ENCODE data around the gene SMARCC2.
A peak's percentile ranks its signal among the peaks of the same experiment; 100 is the strongest.
"Not testable (repeated sequence)": the region's sequence is repeated elsewhere in the genome, so short reads cannot be mapped to it uniquely, and the experiment has no call there.

Gene SMARCC2

GRCh38 chr12:56163533-56164344 lies 25.5 kb downstream of the SMARCC2 start:
- DNase-seq (ENCODE audit: low read depth in 2 of 2) = no peak

- DNase-seq (ENCODE audit: low read depth in 2 of 2) = no peak
Observed at GRCh38 chr12:56162468-56163290, 26.6 kb downstream of the SMARCC2 start.

DNA sequence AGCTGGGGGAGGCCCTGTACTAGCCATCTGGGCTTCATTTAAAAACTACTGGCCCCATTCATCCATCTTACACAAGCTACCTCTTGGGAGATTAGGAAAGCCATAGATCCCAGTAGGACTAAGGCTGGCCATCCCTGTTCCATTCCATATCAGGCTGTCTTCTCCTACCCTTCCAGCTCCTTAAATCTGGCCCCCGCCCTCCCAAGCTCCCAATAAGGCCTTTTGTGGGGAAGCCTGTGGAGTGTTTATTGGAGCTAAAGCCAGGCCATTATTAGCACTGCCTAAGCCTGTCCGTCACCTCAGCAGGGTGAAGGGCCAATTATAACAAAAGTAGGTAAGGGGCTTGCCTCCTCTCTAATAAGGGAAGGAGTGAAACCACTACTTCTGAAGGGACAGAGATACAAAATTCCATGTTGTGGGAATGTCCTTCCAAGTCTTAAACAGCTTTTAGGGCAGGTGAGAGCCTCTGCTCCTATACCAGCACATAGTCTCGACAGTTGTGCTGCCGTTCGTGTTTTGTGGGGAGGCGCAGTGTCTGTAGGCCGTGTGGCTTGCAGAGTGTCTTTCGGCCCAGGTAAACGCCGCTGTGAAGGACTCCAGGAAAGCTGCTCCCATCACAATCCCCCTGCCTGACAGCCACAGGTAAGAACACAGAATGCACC lies 27.5 kb downstream of the SMARCC2 start:
- DNase-seq (ENCODE audit: low read depth in 2 of 2) = no peak

DNA sequence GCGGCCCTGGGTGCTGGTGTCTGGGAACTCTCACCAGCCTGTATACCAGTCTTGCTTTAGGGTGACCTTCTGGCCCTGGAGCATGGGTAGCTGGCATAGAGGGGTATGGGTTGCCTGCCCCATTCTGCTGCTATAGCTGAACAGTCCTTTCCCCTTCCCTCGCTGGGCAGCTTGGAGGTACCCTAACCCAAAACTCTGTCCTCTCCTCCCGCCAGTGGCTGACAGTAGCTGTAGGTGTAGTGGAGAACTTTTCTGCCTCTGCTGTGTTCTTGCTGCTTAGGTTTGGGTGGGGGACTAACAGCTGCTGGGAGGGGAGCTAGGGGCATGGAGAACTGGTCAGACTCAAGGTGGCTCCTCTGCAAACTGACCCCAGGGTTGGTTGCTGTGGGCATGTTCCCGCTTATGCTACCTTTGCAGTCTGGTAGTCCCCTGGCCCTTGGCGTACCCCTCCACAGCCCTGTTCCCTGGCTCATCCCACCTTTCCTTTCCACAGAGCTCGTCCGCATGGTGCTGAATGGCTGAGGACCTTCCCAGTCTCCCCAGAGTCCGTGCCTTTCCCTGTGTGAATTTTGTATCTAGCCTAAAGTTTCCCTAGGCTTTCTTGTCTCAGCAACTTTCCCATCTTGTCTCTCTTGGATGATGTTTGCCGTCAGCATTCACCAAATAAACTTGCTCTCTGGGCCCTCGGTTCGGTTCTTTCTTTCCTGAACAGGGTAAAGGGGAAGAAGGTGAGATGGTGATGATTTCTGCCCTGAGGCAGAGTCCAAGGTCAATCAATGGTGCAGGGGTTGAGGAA lies 28.2 kb downstream of the SMARCC2 start:
- no peak for DNase-seq (ENCODE audit: low read depth in 2 of 2)

DNA sequence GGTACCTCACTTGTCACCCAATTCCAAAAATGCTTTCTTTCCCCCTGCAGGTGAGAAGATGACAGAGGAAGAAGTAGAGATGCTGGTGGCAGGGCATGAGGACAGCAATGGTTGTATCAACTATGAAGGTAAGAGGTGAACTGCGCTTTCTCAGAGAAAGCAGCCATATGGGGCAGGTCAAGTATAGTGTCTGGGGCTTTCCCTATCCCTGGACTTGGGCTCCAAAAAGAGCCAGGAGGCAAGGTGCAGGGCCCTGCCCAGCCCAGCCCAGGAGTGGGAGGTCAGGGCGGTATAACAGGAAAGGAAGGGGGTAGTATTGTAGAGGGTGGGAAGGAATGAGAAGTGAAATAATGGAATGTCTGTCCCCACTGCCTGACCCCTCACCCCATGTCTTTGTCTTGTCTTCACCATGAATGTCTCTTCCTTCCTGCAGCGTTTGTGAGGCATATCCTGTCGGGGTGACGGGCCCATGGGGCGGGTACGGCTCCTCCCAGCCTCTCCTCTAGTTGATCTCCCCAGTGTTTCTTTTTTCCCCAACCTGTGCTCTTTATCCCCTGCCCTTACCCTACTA lies 29.0 kb downstream of the SMARCC2 start:
- no peak for DNase-seq (ENCODE audit: low read depth in 2 of 2)

- no peak for DNase-seq (ENCODE audit: low read depth in 2 of 2)
Observed at GRCh38 chr12:56159482-56160192, 29.6 kb downstream of the SMARCC2 start.

GRCh38 chr12:56158926-56159461 lies 30.3 kb downstream of the SMARCC2 start:
- peak; percentile 47 to 59 for DNase-seq (ENCODE audit: low read depth in 2 of 2)

DNA sequence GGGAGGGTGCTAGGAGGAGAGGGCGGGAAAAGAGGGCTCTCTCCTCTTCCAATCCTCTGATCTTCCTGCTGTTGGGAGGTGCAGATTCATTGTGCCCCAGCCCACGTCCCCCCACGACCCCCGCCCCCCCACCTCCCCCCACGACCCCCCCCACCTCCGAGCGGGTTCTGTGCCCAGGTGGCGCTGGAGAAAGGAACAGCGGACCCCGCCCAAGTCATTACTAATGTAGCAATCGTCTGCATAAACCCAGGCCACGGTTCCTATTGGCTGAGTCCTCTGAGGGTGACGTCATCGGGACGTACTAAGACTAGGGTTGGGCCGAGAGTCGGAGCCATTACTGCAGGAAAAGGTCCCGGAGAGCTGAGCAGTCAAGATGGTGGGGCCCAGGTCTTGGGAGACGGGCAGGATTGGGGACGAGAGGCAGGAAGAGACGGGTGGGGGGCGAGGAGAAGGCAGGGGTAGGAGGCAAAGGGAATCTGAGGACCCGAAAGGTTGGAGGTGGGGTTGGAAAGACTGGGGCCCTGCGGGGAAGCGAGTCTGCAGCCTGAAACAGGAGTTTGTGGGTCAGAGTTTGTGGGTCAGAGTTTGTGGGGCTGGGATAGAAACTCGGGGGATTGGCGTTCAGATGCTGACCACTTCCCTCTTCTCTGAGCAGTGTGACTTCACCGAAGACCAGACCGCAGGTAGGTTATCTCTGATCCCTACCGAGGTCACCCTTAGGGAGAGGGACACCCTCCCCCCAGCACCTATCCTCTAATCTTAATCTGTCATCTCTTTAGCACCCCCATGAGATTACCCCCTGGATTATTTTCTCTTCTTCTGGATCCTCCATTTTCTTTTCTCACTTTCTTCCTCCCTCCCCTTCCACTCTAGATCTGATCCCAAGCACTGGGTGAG lies 31.0 kb downstream of the SMARCC2 start, which contains the start of gene MYL6:
Gene MYL6 (plus strand): TSS at position 331 of the 897 bp plus-strand sequence. CDS start 43 bp downstream, at position 374.
- peak; percentile 95 for DNase-seq (ENCODE audit: low read depth in 2 of 2)

DNA sequence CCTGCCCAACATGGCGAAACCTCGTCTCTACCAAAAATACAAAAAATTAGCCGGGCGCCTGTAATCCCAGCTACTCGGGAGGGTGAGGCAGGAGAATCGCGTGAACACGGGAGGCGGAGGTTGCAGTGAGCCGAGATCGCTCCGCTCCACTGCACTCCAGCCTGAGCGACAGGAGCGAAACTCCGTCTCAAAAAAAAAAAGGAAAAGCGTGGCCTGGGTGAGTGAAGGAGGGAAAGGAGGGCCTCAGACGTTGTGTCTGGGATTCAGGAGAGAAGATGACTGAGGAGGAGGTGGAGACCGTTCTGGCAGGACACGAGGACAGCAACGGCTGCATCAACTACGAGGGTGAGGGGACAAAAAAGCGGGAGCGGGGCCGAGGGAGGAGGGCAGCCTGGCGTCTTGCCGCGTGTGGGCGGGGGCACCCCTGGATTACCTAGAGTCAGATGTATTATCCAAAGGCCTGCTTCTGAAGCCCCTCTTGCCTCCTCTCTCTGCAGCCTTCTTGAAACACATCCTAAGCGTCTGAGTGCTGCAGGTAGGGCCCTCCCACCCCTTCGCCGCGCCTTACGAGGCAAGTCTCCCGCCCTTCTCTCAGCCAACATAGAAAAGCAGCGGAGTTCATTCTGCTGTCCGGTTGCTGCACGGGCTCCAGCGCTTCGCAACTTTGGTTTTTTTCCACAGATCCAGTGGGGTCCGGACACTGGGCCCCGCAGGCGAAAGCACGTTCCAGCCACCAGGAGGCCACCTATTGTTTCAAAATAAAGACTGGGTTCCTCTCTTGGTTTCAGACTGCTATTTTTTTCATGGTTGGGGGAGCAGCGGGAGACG lies 31.9 kb downstream of the SMARCC2 start:
- DNase-seq (ENCODE audit: low read depth in 2 of 2) = peak; percentile 80

DNA sequence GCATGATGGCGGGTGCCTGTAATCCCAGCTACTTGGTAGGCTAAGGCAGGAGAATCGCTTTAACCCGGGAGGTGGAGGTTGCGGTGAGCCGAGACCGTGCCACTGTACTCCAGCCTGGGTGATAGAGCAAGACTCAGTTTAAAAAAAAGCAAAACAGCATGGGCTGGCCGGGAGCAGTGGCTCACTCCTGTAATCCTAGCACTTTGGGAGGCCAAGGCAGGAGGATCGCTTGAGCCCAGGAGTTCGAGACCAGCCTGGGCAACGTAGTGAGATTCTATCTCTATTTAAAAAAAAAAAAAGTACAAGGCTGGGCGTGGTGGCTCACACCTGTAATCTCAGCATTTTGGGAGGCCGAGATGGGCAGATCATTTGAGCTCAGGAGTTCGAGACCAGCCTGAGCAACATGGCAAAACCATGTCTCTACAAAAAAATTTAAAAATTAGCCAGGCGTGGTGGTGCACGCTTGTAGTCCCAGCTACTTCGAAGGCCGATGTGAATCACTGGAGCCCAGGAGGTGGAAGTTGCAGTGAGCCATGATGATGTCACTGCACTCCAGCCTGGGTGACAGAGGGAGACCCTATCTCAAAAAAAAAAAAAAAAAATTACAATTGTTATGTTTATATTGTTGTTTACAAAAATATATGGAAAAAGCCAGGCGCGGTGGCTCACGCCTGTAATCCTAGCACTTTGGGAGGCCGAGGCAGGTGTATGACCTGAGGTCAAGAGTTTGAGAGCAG lies 32.7 kb downstream of the SMARCC2 start:
- DNase-seq (ENCODE audit: low read depth in 2 of 2) = not testable (repeated sequence)

GRCh38 chr12:56155256-56155845 lies 33.9 kb downstream of the SMARCC2 start:
- no peak for DNase-seq (ENCODE audit: low read depth in 2 of 2)

GRCh38 chr12:56154818-56155217 lies 34.5 kb downstream of the SMARCC2 start:
- no peak for DNase-seq (ENCODE audit: low read depth in 2 of 2)

GRCh38 chr12:56154246-56154771 lies 35.0 kb downstream of the SMARCC2 start:
- no peak for DNase-seq (ENCODE audit: low read depth in 2 of 2)

- no peak for DNase-seq (ENCODE audit: low read depth in 2 of 2)
Observed at GRCh38 chr12:56153678-56154065, 35.6 kb downstream of the SMARCC2 start.

- DNase-seq (ENCODE audit: low read depth in 2 of 2) = no peak
Observed at GRCh38 chr12:56152756-56153677, 36.3 kb downstream of the SMARCC2 start.
